ENCODE measurements around the gene CPNE2.

CPNE2 gene

GRCh38 chr16:57115168-57115513, 22.8 kb downstream of the CPNE2 start:
- no CpG with 5 or more reads among the region's 10 CpGs for WGBS, 2 donors (ENCODE audit: extremely low coverage in 2 of 2, insufficient read length in 2 of 2, insufficient replicate concordance in 1 of 2)
- Histone ChIP-seq H3K27ac (replicated peaks; ENCODE audit: low read length) (peak overlapping the region; percentile 94), H4K91ac (ENCODE audit: low read depth, low read length, poor library complexity) (no peak overlapping the region)

GRCh38 chr16:57115514-57116182, 23.3 kb downstream of the CPNE2 start:
- WGBS, 2 donors (ENCODE audit: extremely low coverage in 2 of 2, insufficient read length in 2 of 2, insufficient replicate concordance in 1 of 2): no CpG with 5 or more reads among the region's 25 CpGs
- Histone ChIP-seq H3K4me3 (ENCODE audit: low read length in 2 of 2) (no peak overlapping the region), H3K27ac (replicated peaks; ENCODE audit: low read length) (peak overlapping the region; percentile 94)

More at GRCh38 chr16:57115168-57115513, 22.8 kb downstream of the CPNE2 start:
- peak overlapping the region; percentile 88 for H2AK5ac ChIP-seq (ENCODE audit: low read depth, low read length)
- peaks cover 0 to 55% of the 10 kb centered on the region in 2 donors for H3K36me3 ChIP-seq (replicated peaks in 1 of 2; ENCODE audit: control insufficient read depth in 2 of 2, insufficient read depth in 2 of 2, low read length in 2 of 2)
- H3K4me1 ChIP-seq (ENCODE audit: control insufficient read depth in 2 of 2, insufficient read depth in 1 of 2, low read depth in 1 of 2, low read length in 2 of 2): peaks cover 20 to 29% of the 10 kb centered on the region in 2 donors
- peak overlapping the region; percentile 81 for H2AFZ ChIP-seq (ENCODE audit: low read length)
- H3K79me1 ChIP-seq (ENCODE audit: low read depth, low read length): no peaks in the 10 kb centered on the region
- H3K27me3 ChIP-seq (ENCODE audit: control insufficient read depth in 3 of 3, insufficient read depth in 3 of 3, low read depth in 1 of 3, low read length in 3 of 3): no peaks in the 10 kb centered on the region
- no peak overlapping the region for H3K23ac ChIP-seq (ENCODE audit: low read depth, low read length, poor library complexity)
- H2BK12ac ChIP-seq (ENCODE audit: low read length): peak overlapping the region; percentile 89
- no peak overlapping the region for H3K4ac ChIP-seq (ENCODE audit: low read length)
- peak overlapping the region; percentile 91 for H2BK15ac ChIP-seq (ENCODE audit: low read length)
- no peak for DNase-seq (ENCODE audit: low spot score)
- peak overlapping the region; percentile 24 for H4K8ac ChIP-seq (ENCODE audit: low read depth, low read length)
- no peak overlapping the region for H3K9ac ChIP-seq (ENCODE audit: low read depth, low read length, poor library complexity)
- no peaks in the 10 kb centered on the region for H3K9me3 ChIP-seq (replicated peaks in 1 of 2; ENCODE audit: control insufficient read depth in 2 of 2, insufficient read depth in 1 of 2, low read depth in 1 of 2, low read length in 2 of 2)
- H2BK5ac ChIP-seq (ENCODE audit: low read length): peak overlapping the region; percentile 95
- H3K4me2 ChIP-seq (ENCODE audit: insufficient read depth, low read length, poor library complexity, severe bottlenecking): peak overlapping the region; percentile 31
- H3K14ac ChIP-seq (ENCODE audit: low read length): no peak overlapping the region
- H3K18ac ChIP-seq (ENCODE audit: low read length): peak overlapping the region; percentile 92
- H2BK120ac ChIP-seq (ENCODE audit: low read depth, low read length): peak overlapping the region; percentile 82
- no peak overlapping the region for H3K4me3 ChIP-seq (ENCODE audit: low read length in 2 of 2)

GRCh38 chr16:57118461-57119084, 26.2 kb downstream of the CPNE2 start:
- Histone ChIP-seq H2AK5ac (ENCODE audit: low read depth, low read length) (peak overlapping the region; percentile 76), H3K4me3 (ENCODE audit: low read length in 2 of 2) (no peak overlapping the region), H3K27me3 (ENCODE audit: control insufficient read depth in 3 of 3, insufficient read depth in 3 of 3, low read depth in 1 of 3, low read length in 3 of 3) (no peaks in the 10 kb centered on the region), H2BK120ac (ENCODE audit: low read depth, low read length) (no peak overlapping the region), H3K27ac (replicated peaks; ENCODE audit: low read length) (no peak overlapping the region), H3K23ac (ENCODE audit: low read depth, low read length, poor library complexity) (no peak overlapping the region), H3K14ac (ENCODE audit: low read length) (no peak overlapping the region), H3K9ac (ENCODE audit: low read depth, low read length, poor library complexity) (no peak overlapping the region), H3K4ac (ENCODE audit: low read length) (peak overlapping the region; percentile 10), H2AFZ (ENCODE audit: low read length) (no peak overlapping the region), H3K18ac (ENCODE audit: low read length) (peak overlapping the region; percentile 44), H3K9me3 (replicated peaks in 1 of 2; ENCODE audit: control insufficient read depth in 2 of 2, insufficient read depth in 1 of 2, low read depth in 1 of 2, low read length in 2 of 2) (no peaks in the 10 kb centered on the region), H4K91ac (ENCODE audit: low read depth, low read length, poor library complexity) (no peak overlapping the region), H3K4me2 (ENCODE audit: insufficient read depth, low read length, poor library complexity, severe bottlenecking) (no peak overlapping the region), H2BK15ac (ENCODE audit: low read length) (no peak overlapping the region), H3K79me1 (ENCODE audit: low read depth, low read length) (no peaks in the 10 kb centered on the region), H3K36me3 (replicated peaks in 1 of 2; ENCODE audit: control insufficient read depth in 2 of 2, insufficient read depth in 2 of 2, low read length in 2 of 2) (peaks cover 7 to 74% of the 10 kb centered on the region in 2 donors), H2BK5ac (ENCODE audit: low read length) (peak overlapping the region; percentile 88), H3K4me1 (ENCODE audit: control insufficient read depth in 2 of 2, insufficient read depth in 1 of 2, low read depth in 1 of 2, low read length in 2 of 2) (peaks cover 22 to 26% of the 10 kb centered on the region in 2 donors), H2BK12ac (ENCODE audit: low read length) (peak overlapping the region; percentile 75), H4K8ac (ENCODE audit: low read depth, low read length) (no peak overlapping the region)
- DNase-seq (ENCODE audit: low spot score): no peak
- WGBS, 2 donors (ENCODE audit: extremely low coverage in 2 of 2, insufficient read length in 2 of 2, insufficient replicate concordance in 1 of 2): no CpG with 5 or more reads among the region's 2 CpGs

More at GRCh38 chr16:57115514-57116182, 23.3 kb downstream of the CPNE2 start:
- peaks cover 20 to 29% of the 10 kb centered on the region in 2 donors for H3K4me1 ChIP-seq (ENCODE audit: control insufficient read depth in 2 of 2, insufficient read depth in 1 of 2, low read depth in 1 of 2, low read length in 2 of 2)
- H4K91ac ChIP-seq (ENCODE audit: low read depth, low read length, poor library complexity): no peak overlapping the region
- peak; percentile 59 for DNase-seq (ENCODE audit: low spot score)
- peak overlapping the region; percentile 33 for H2BK12ac ChIP-seq (ENCODE audit: low read length)
- peak overlapping the region; percentile 95 for H2BK5ac ChIP-seq (ENCODE audit: low read length)
- peak overlapping the region; percentile 91 for H3K18ac ChIP-seq (ENCODE audit: low read length)
- H3K27me3 ChIP-seq (ENCODE audit: control insufficient read depth in 3 of 3, insufficient read depth in 3 of 3, low read depth in 1 of 3, low read length in 3 of 3): no peaks in the 10 kb centered on the region
- peak overlapping the region; percentile 81 for H2AFZ ChIP-seq (ENCODE audit: low read length)
- no peaks in the 10 kb centered on the region for H3K79me1 ChIP-seq (ENCODE audit: low read depth, low read length)
- no peak overlapping the region for H3K23ac ChIP-seq (ENCODE audit: low read depth, low read length, poor library complexity)
- H3K4me2 ChIP-seq (ENCODE audit: insufficient read depth, low read length, poor library complexity, severe bottlenecking): peak overlapping the region; percentile 31
- no peak overlapping the region for H3K14ac ChIP-seq (ENCODE audit: low read length)
- peaks cover 0 to 58% of the 10 kb centered on the region in 2 donors for H3K36me3 ChIP-seq (replicated peaks in 1 of 2; ENCODE audit: control insufficient read depth in 2 of 2, insufficient read depth in 2 of 2, low read length in 2 of 2)
- H4K8ac ChIP-seq (ENCODE audit: low read depth, low read length): peak overlapping the region; percentile 100
- peak overlapping the region; percentile 92 for H2AK5ac ChIP-seq (ENCODE audit: low read depth, low read length)
- peak overlapping the region; percentile 80 for H2BK15ac ChIP-seq (ENCODE audit: low read length)
- H2BK120ac ChIP-seq (ENCODE audit: low read depth, low read length): peak overlapping the region; percentile 82
- H3K9ac ChIP-seq (ENCODE audit: low read depth, low read length, poor library complexity): peak overlapping the region; percentile 61
- no peak overlapping the region for H3K4ac ChIP-seq (ENCODE audit: low read length)
- no peaks in the 10 kb centered on the region for H3K9me3 ChIP-seq (replicated peaks in 1 of 2; ENCODE audit: control insufficient read depth in 2 of 2, insufficient read depth in 1 of 2, low read depth in 1 of 2, low read length in 2 of 2)

Data from neuronal stem cell (in vitro differentiated cells).